Midbrain (tissue), 1 donor: ENCODE measurements around the gene IQGAP3.

Source experiments
- DNase-seq: peaks from one replicate; lab custom pipeline; 2025; lab: John Stamatoyannopoulos, UW

IQGAP3 gene

GRCh38 chr1:156483397-156483796 is 89.0 kb downstream of the IQGAP3 start:
- DNase-seq: no peak

GRCh38 chr1:156482276-156482675 is 90.1 kb downstream of the IQGAP3 start:
- no peak for DNase-seq

GRCh38 chr1:156481527-156481926 is 90.8 kb downstream of the IQGAP3 start:
- no peak for DNase-seq

- peak; percentile 25 for DNase-seq
Measured at GRCh38 chr1:156480411-156481192, 91.8 kb downstream of the IQGAP3 start.

- DNase-seq: no peak
Measured at GRCh38 chr1:156480016-156480370, 92.4 kb downstream of the IQGAP3 start.

- DNase-seq: no peak
Measured at GRCh38 chr1:156479093-156480015, 93.0 kb downstream of the IQGAP3 start.

GRCh38 chr1:156478250-156478627 is 94.1 kb downstream of the IQGAP3 start:
- no peak for DNase-seq

- no peak for DNase-seq
Measured at GRCh38 chr1:156477526-156478249, 94.7 kb downstream of the IQGAP3 start.

- DNase-seq: no peak
Measured at GRCh38 chr1:156476501-156477298, 95.7 kb downstream of the IQGAP3 start.

GRCh38 chr1:156475568-156476500 is 96.5 kb downstream of the IQGAP3 start:
- DNase-seq: peak; percentile 53
